PC-3 (cell line): Measurements from ENCODE around the gene TMPRSS11F.

Source experiments
- EZH2 ChIP-seq: fragments of 300-600 bp; sonication (generic); IDR thresholded peaks from one replicate; pipeline ENCODE4 v1.6.1; 2017; ENCODE audit warnings: antibody characterized with exemption, mild to moderate bottlenecking, low read length; ENCODE audit not compliant: unreplicated experiment
- EZH2phosphoT487 ChIP-seq: fragments of 300-600 bp; sonication (generic); IDR thresholded peaks from 2 replicates; pipeline ENCODE4 v1.6.1; 2018; ENCODE audit warnings: mild to moderate bottlenecking, antibody characterized with exemption, low read length, borderline replicate concordance
- TF ChIP-seq, protein P1 (sequence below): fragments of 300-600 bp; sonication (generic); conservative IDR thresholded peaks from 2 replicates; pipeline ENCODE4 v1.5.1; 2017; ENCODE audit warnings: antibody characterized with exemption, low read depth, mild to moderate bottlenecking, low read length

DNA sequence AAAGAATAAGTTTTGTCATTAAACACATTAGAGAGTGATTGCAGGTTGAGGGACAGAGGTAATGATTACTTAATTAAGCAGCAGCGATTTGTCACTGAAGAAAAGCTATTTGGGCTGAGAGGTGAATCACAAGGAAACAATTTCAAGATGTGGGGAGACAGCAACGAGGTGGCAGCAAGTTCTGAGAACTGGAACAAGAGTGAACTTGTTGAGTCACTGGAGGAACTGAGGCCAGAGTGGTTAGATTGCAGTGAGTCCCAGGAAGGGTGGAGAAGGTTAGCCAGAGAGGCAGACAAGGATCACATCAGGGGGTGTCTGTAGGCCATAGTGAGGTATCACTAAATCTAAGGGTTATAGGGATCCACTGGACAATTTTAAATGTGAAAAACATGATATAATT, 108.5 kb downstream of the TMPRSS11F start:
- TF ChIP-seq, protein P1, sequence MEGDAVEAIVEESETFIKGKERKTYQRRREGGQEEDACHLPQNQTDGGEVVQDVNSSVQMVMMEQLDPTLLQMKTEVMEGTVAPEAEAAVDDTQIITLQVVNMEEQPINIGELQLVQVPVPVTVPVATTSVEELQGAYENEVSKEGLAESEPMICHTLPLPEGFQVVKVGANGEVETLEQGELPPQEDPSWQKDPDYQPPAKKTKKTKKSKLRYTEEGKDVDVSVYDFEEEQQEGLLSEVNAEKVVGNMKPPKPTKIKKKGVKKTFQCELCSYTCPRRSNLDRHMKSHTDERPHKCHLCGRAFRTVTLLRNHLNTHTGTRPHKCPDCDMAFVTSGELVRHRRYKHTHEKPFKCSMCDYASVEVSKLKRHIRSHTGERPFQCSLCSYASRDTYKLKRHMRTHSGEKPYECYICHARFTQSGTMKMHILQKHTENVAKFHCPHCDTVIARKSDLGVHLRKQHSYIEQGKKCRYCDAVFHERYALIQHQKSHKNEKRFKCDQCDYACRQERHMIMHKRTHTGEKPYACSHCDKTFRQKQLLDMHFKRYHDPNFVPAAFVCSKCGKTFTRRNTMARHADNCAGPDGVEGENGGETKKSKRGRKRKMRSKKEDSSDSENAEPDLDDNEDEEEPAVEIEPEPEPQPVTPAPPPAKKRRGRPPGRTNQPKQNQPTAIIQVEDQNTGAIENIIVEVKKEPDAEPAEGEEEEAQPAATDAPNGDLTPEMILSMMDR, result no peak
- TF ChIP-seq EZH2, result no peak
- no peak for TF ChIP-seq EZH2phosphoT487
